Parathyroid adenoma (tissue), 2 donors: ENCODE results near the gene NKX2-2.

Experiments used
- H2AFZ ChIP-seq: fragments of 300-600 bp; sonication (generic); one replicate; pipeline ENCODE4 v1.7.0; 2017; ENCODE audit warnings: antibody characterized with exemption, mild to moderate bottlenecking
- H3K27ac ChIP-seq: fragments of 300-600 bp; sonication (generic); one replicate; pipeline ENCODE4 v1.7.0; 2017
- H3K27me3 ChIP-seq: fragments of 300-600 bp; sonication (generic); one replicate; pipeline ENCODE4 v1.7.0; 2017; ENCODE audit warnings: low read length; ENCODE audit not compliant: control insufficient read depth, insufficient read depth
- H3K36me3 ChIP-seq: fragments of 300-600 bp; sonication (generic); one replicate; pipeline ENCODE4 v1.7.0; 2017; ENCODE audit warnings: low read length; ENCODE audit not compliant: control insufficient read depth, insufficient read depth
- H3K4me1 ChIP-seq: fragments of 300-600 bp; sonication (generic); one replicate; pipeline ENCODE4 v1.7.0; 2017; ENCODE audit warnings: control low read depth
- H3K4me2 ChIP-seq: fragments of 300-600 bp; sonication (generic); one replicate; pipeline ENCODE4 v1.7.0; 2017; ENCODE audit warnings: low read length
- H3K4me3 ChIP-seq: fragments of 300-600 bp; sonication (generic); one replicate; pipeline ENCODE4 v1.7.0; 2017; ENCODE audit warnings: low read depth, low read length
- H3K79me2 ChIP-seq: fragments of 300-600 bp; sonication (generic); one replicate; pipeline ENCODE4 v1.7.0; 2017; ENCODE audit warnings: control low read depth
- H3K9ac ChIP-seq: fragments of 300-600 bp; sonication (generic); one replicate; pipeline ENCODE4 v1.7.0; 2017; ENCODE audit warnings: mild to moderate bottlenecking
- H3K9me3 ChIP-seq: fragments of 300-600 bp; sonication (generic); one replicate; pipeline ENCODE4 v1.7.0; 2017; ENCODE audit warnings: low read length; ENCODE audit not compliant: control insufficient read depth
- CTCF ChIP-seq: fragments of 300-600 bp; sonication (generic); IDR thresholded peaks from one replicate; pipeline ENCODE4 v1.7.0; 2017; ENCODE audit warnings: antibody characterized with exemption, mild to moderate bottlenecking
- donor health status: primary hyperparathyroidism.

Gene NKX2-2

DNA sequence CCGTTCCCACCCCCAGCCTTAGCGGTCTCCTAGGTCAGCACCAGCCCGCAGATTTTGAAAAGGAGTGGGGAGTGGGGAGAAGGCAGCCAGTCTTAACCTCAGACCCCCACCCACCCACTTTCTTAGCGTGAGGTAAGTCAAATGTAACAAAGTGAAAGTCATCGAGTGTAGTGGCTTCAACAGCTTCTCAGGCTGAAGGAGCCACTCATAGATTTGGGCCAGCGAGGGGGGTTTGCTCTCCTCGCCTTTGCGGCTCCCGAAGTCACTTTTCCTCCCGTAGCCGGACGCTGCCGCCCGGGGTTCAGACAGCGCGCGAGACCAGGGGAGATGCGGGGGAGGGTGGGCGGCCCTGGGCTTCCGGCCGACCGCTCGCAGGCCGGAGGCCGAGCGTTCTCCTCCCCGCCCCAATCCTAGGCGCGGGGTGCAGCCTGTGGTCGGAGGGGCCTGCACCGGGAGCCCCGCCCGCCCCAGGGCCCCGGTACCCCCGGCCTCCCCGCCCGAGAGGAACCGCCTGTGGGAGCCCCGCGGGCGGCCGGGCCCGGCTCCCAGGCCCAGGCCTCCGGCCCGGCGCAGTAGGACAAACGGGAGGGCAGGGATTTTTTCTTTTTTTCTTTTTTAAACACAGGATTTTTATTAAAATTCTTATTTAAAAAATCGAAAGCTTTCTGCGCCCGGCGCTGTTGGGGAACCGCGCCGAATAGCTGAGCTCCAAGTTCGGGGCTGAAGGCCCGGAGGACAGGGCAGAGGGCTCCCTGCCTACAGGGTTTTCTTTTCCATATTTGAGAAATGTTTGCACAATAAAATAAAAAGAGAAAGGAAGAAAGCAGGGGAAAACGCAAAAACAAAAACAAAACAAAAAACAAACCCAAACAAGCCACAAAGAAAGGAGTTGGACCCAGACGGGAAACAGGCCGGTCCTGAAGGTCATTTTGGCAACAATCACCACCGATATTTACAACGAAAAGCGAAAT lies 3.2 kb downstream of the NKX2-2 start:
- peak overlapping the region; percentile 68 for H3K4me2 ChIP-seq
- H3K9me3 ChIP-seq, result no peaks in the 10 kb centered on the region
- H2AFZ ChIP-seq, result no peak overlapping the region
- H3K9ac ChIP-seq, result no peak overlapping the region
- TF ChIP-seq CTCF, result no peak
- no peaks in the 10 kb centered on the region for H3K36me3 ChIP-seq
- no peak overlapping the region for H3K27ac ChIP-seq
- H3K4me3 ChIP-seq, result peak overlapping the region; percentile 39
- H3K27me3 ChIP-seq, result peaks cover 43% of the 10 kb centered on the region
- H3K79me2 ChIP-seq, result no peaks in the 10 kb centered on the region
- no peaks in the 10 kb centered on the region for H3K4me1 ChIP-seq

GRCh38 chr20:21509597-21510371 lies 4.1 kb downstream of the NKX2-2 start:
- no peak overlapping the region for H2AFZ ChIP-seq
- H3K27ac ChIP-seq, result no peak overlapping the region
- H3K36me3 ChIP-seq, result no peaks in the 10 kb centered on the region
- H3K79me2 ChIP-seq, result no peaks in the 10 kb centered on the region
- no peak for TF ChIP-seq CTCF
- no peak overlapping the region for H3K9ac ChIP-seq
- peak overlapping the region; percentile 39 for H3K4me3 ChIP-seq
- H3K4me2 ChIP-seq, result peak overlapping the region; percentile 68
- peaks cover 41% of the 10 kb centered on the region for H3K27me3 ChIP-seq
- H3K4me1 ChIP-seq, result no peaks in the 10 kb centered on the region
- no peaks in the 10 kb centered on the region for H3K9me3 ChIP-seq

DNA sequence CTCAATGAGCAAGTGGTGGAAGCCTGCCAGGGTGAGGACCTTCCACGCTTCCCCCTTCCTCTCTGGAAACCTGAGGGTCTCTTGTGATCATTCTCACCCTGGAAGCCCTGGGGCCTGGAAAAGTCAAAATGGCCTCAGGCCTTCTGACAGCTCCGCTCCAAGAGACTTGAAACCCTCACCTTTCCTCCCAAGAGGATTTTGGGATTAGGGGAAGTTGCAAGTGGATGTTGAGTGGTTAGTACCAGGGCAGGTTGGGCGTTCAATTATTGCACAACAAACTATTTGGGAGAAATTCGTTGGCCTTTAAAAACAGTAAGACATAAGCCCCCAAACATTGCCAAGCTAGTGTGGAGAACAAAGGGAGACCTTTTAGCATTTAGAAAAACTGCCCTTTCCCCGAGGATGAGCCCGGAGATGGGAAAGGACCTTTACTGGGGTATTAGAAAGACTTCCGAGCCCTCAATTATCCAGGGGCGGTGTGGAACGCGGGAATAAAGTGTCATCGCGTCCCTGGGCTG lies 4.7 kb downstream of the NKX2-2 start:
- no peak overlapping the region for H3K4me2 ChIP-seq
- TF ChIP-seq CTCF, result no peak
- peaks cover 44% of the 10 kb centered on the region for H3K27me3 ChIP-seq
- H3K9ac ChIP-seq, result no peak overlapping the region
- no peaks in the 10 kb centered on the region for H3K9me3 ChIP-seq
- no peak overlapping the region for H3K4me3 ChIP-seq
- no peak overlapping the region for H3K27ac ChIP-seq
- H2AFZ ChIP-seq, result no peak overlapping the region
- no peaks in the 10 kb centered on the region for H3K4me1 ChIP-seq
- H3K36me3 ChIP-seq, result no peaks in the 10 kb centered on the region
- no peaks in the 10 kb centered on the region for H3K79me2 ChIP-seq

GRCh38 chr20:21508230-21509078 lies 5.4 kb downstream of the NKX2-2 start:
- Histone ChIP-seq H3K9me3 (no peaks in the 10 kb centered on the region), H3K4me1 (no peaks in the 10 kb centered on the region), H3K9ac (no peak overlapping the region), H3K79me2 (no peaks in the 10 kb centered on the region), H3K27ac (no peak overlapping the region), H2AFZ (no peak overlapping the region), H3K27me3 (peaks cover 41% of the 10 kb centered on the region), H3K4me2 (no peak overlapping the region), H3K4me3 (no peak overlapping the region), H3K36me3 (no peaks in the 10 kb centered on the region)
- no peak for TF ChIP-seq CTCF
